HEK293T (cell line): Measurements from ENCODE around the gene PPP1R9B.
A peak's percentile ranks its signal among the peaks of the same experiment; 100 is the strongest.

Experiments
- CTCF ChIA-PET: fragments of 350-600 bp; formaldehyde crosslinking; extraction: SDS; loops from one replicate; lab custom pipeline; 2021; ENCODE audit warnings: antibody characterized with exemption, inconsistent platforms; lab: Yijun Ruan, JAX
- POLR2A ChIA-PET: fragments of 350-600 bp; formaldehyde crosslinking; extraction: SDS; loops from one replicate; lab custom pipeline; 2020; ENCODE audit warnings: antibody characterized with exemption, inconsistent platforms; lab: Yijun Ruan, JAX
- DNase-seq: peaks from one replicate; pipeline ENCODE4 v3.0.0; 2012; ENCODE audit warnings: mixed read lengths; ENCODE audit errors: extremely low spot score
- ARNT ChIP-seq: fragments of 450-650 bp; IDR thresholded peaks from 2 replicates; pipeline ENCODE4 v1.6.1; 2017; ENCODE audit warnings: mild to moderate bottlenecking
- BHLHE40 ChIP-seq: fragments of 450-650 bp; IDR thresholded peaks from 2 replicates; pipeline ENCODE4 v1.6.1; 2016; ENCODE audit warnings: mild to moderate bottlenecking, moderate library complexity, borderline replicate concordance
- CTBP1 ChIP-seq: fragments of 450-650 bp; IDR thresholded peaks from 2 replicates; pipeline ENCODE4 v1.6.1; 2016; ENCODE audit warnings: borderline replicate concordance
- ELF4 ChIP-seq: fragments of 450-650 bp; IDR thresholded peaks from 2 replicates; pipeline ENCODE4 v1.6.1; 2017; ENCODE audit warnings: antibody characterized with exemption
- FOXA1 ChIP-seq: fragments of 450-650 bp; IDR thresholded peaks from 2 replicates; pipeline ENCODE4 v1.6.1; 2016; ENCODE audit warnings: mild to moderate bottlenecking
- FOXK2 ChIP-seq: fragments of 450-650 bp; IDR thresholded peaks from 2 replicates; pipeline ENCODE4 v1.6.1; 2016; ENCODE audit warnings: mild to moderate bottlenecking
- FOXM1 ChIP-seq: fragments of 450-650 bp; IDR thresholded peaks from 2 replicates; pipeline ENCODE4 v1.6.1; 2017; ENCODE audit warnings: mild to moderate bottlenecking, borderline replicate concordance
- HDGF ChIP-seq: fragments of 450-650 bp; IDR thresholded peaks from 2 replicates; pipeline ENCODE4 v1.6.1; 2017; ENCODE audit warnings: antibody characterized with exemption, borderline replicate concordance
- L3MBTL2 ChIP-seq: fragments of 450-650 bp; conservative IDR thresholded peaks from 2 replicates; pipeline ENCODE4 v1.6.1; 2016; ENCODE audit warnings: mild to moderate bottlenecking
- LEF1 ChIP-seq: fragments of 450-650 bp; IDR thresholded peaks from 2 replicates; pipeline ENCODE4 v1.6.1; 2017; ENCODE audit warnings: mild to moderate bottlenecking, borderline replicate concordance
- NFRKB ChIP-seq: fragments of 450-650 bp; IDR thresholded peaks from 2 replicates; pipeline ENCODE4 v1.6.1; 2016; ENCODE audit warnings: mild to moderate bottlenecking, moderate library complexity
- PKNOX1 ChIP-seq: fragments of 450-650 bp; IDR thresholded peaks from 2 replicates; pipeline ENCODE4 v1.6.1; 2016
- SP1 ChIP-seq: fragments of 450-650 bp; IDR thresholded peaks from 2 replicates; pipeline ENCODE4 v1.6.1; 2017
- SUZ12 ChIP-seq: fragments of 450-650 bp; IDR thresholded peaks from 2 replicates; pipeline ENCODE4 v1.6.1; 2016; ENCODE audit warnings: mild to moderate bottlenecking
- TARDBP ChIP-seq: fragments of 450-650 bp; IDR thresholded peaks from 2 replicates; pipeline ENCODE4 v1.6.1; 2016
- ZNF384 ChIP-seq: fragments of 450-650 bp; IDR thresholded peaks from 2 replicates; pipeline ENCODE4 v1.6.1; 2016

PPP1R9B gene

DNA sequence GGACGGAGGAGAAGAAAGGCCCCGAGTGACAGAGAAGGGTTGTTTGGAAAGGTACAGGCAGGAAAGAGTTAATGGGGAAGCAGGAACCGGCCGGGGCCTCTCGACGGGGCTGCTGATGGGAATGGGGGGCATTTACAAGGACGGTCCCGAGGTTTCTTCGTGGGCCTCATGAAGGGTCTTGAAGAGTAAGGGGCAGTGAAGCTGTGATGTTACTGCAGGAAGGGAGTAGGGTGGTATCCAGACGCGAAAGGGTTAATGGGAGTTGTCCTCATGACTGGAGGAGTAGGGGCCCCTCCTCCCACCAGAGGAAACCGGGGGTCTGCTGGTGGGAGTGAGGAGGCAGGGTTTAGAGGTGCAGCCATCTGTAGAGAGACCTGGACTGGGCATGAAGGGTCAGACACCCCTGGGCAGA lies 54.8 kb downstream of the PPP1R9B start:
- TF ChIP-seq ZNF384 (no peak), ARNT (no peak), PKNOX1 (no peak), FOXK2 (no peak), NFRKB (no peak), FOXA1 (no peak), FOXM1 (no peak), SUZ12 (no peak), HDGF (no peak), TARDBP (no peak), ELF4 (no peak), BHLHE40 (no peak), LEF1 (no peak), L3MBTL2 (no peak)
- DNase-seq = no peak
- ChIA-PET POLR2A (interaction anchor here (0.7 to 1.9 kb wide), 2 partner anchors 28 to 66 kb away, joined by 3 to 12 read pairs; no protein-coding TSS in a partner anchor), CTCF (interaction anchor here (0.9 to 1.0 kb wide), 2 partner anchors 8 to 19 kb away, joined by 3 to 6 read pairs; no protein-coding TSS in a partner anchor)

- peak; percentile 97 for DNase-seq
- TF ChIP-seq NFRKB (peak; percentile 68), SP1 (no peak; the same call in 1 of the 2 replicates), ARNT (no peak), HDGF (no peak), L3MBTL2 (peak; percentile 91), FOXM1 (peak; percentile 97), SUZ12 (no peak), LEF1 (no peak), FOXK2 (no peak), BHLHE40 (no peak), CTBP1 (no peak)
- ChIA-PET CTCF (interaction anchor here (0.6 to 2.7 kb wide), 41 partner anchors 8 to 742 kb away, joined by 3 to 25 read pairs (median 5); partner anchors contain the start of genes DLX3 and ITGA3), POLR2A (interaction anchor here (0.7 to 2.1 kb wide), 10 partner anchors 19 to 235 kb away, joined by 3 to 18 read pairs (median 4); partner anchors contain the start of gene ITGA3)
Measured at GRCh38 chr17:50094753-50095619, 55.5 kb downstream of the PPP1R9B start, which contains the start of gene PDK2. Gene PDK2 (plus strand): TSS chr17:50095351. CDS start chr17:50095436, 85 bp downstream.

DNA sequence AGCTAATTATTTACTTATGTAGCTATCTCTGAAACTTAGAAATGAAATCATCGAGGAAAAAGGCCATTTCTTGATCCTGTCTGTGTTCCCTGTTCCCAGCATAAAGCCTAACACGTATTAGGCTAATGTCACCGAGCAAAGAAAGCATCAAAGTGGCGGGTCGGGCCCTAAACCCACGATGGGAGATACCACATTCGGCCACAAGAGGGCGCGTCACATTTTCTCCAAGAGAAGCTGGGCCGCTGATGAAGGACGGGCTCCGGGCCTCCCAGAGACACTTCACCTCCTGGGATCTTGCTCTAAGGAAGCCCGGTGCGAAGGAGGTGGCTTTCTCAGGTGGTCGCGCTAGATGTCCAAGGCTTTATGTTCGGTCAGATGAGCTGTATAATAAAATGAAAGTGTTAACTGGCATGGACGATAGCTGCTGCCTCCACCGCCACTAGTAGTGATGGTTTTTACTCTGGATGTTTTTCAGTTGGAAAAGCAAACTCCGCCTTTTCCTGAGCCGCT lies 56.2 kb downstream of the PPP1R9B start:
- POLR2A ChIA-PET = interaction anchor here (0.7 to 2.1 kb wide), 10 partner anchors 20 to 234 kb away, joined by 3 to 18 read pairs (median 4); partner anchors contain the start of gene ITGA3
- DNase-seq = peak; percentile 84
- TF ChIP-seq FOXK2 (no peak), LEF1 (no peak), HDGF (no peak), BHLHE40 (no peak), ZNF384 (no peak), ARNT (no peak), FOXM1 (no peak), L3MBTL2 (no peak), NFRKB (no peak), ELF4 (no peak)
- CTCF ChIA-PET = interaction anchor here (0.6 to 2.7 kb wide), 47 partner anchors 8 to 743 kb away, joined by 3 to 25 read pairs (median 4); partner anchors contain the start of genes DLX3 and ITGA3

- peak; percentile 80; the same call in 1 of the 2 replicates for TF ChIP-seq ZNF384
- TF ChIP-seq FOXK2 = no peak
- DNase-seq = no peak
- ChIA-PET POLR2A (interaction anchor here (1.1 to 2.1 kb wide), 6 partner anchors 20 to 67 kb away, joined by 3 to 18 read pairs (median 6); partner anchors contain the start of gene ITGA3), CTCF (interaction anchor here (0.6 to 2.7 kb wide), 38 partner anchors 9 to 538 kb away, joined by 3 to 25 read pairs (median 5); partner anchors contain the start of genes DLX3 and ITGA3)
Measured at GRCh38 chr17:50093807-50094206, 56.7 kb downstream of the PPP1R9B start.

DNA sequence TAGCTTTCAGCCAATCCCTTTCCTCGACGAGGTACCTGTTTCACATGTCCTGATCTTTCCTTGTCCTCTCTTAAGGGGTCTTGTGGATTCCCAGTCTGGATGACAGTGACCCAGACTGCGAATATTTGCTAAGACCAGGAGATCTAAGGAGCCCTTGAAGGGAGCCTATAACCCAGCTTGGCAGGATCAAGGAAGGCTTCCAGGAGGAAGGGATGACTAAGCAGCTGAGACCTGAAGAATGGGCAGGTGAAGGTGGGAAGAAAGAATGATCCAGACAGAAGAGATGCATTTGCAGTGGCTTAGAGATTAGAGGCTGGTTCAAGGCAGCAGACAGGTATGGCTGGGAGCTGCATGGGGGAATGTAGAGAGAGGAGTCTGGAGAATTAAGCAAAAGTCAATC lies 57.2 kb downstream of the PPP1R9B start:
- ChIA-PET POLR2A (interaction anchor here (0.9 to 2.1 kb wide), 4 partner anchors 11 to 68 kb away, joined by 3 to 18 read pairs (median 4); no protein-coding TSS in a partner anchor), CTCF (interaction anchor here (0.6 to 2.7 kb wide), 9 partner anchors 11 to 240 kb away, joined by 3 to 25 read pairs (median 9); partner anchors contain the start of gene DLX3)
- no peak for TF ChIP-seq FOXA1
- TF ChIP-seq HDGF = no peak
- TF ChIP-seq ZNF384 = no peak
- TF ChIP-seq LEF1 = no peak
- TF ChIP-seq SUZ12 = no peak
- TF ChIP-seq TARDBP = no peak
- no peak for TF ChIP-seq ARNT
- TF ChIP-seq BHLHE40 = no peak
- no peak for TF ChIP-seq FOXK2
- DNase-seq = no peak

DNA sequence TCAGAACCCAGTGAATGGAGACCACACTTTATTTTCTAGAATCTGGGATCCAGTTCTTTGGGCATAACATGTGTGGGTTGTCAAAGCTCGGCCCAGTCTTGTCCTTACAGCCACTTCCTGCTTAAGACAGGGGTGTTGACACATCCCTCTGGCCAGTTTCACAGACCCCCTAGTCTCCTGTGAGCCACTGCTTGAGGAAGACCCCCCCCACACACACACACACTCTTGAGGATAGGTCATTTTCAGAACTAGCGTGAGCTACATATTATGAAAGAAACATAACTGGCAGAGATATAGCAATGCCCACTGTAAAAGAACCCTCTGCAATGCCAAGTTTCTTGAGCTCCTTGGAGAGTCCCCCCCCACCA lies 58.6 kb downstream of the PPP1R9B start:
- POLR2A ChIA-PET = interaction anchor here (1.0 kb wide), 1 partner anchor 70 kb away, joined by 4 read pairs; no protein-coding TSS in a partner anchor
- CTCF ChIA-PET = interaction anchor here (0.9 to 2.7 kb wide), 3 partner anchors 55 to 94 kb away, joined by 3 to 24 read pairs (median 5); no protein-coding TSS in a partner anchor
- TF ChIP-seq PKNOX1 (no peak), TARDBP (no peak), CTBP1 (no peak), SP1 (no peak), L3MBTL2 (no peak), LEF1 (no peak), HDGF (no peak), ARNT (no peak)
- no peak for DNase-seq
